ENCODE data around the gene ISLR. TPM values are rescaled to one million over a fixed set of nuclear protein-coding genes. Genes with fewer than 3 reads are reported as not detected.

The ISLR gene
- total RNA-seq, 2 donors from 2014 or later: 36.5 to 70.7 TPM

- no peak overlapping the region for H3K27ac ChIP-seq
- H3K4me3 ChIP-seq: no peak overlapping the region
- H3K9me3 ChIP-seq: no peaks in the 10 kb centered on the region
- H3K4me1 ChIP-seq (replicated peaks): peaks cover 8% of the 10 kb centered on the region
- intact Hi-C loops (cut with DNase I): no loop called here
- H3K36me3 ChIP-seq: no peaks in the 10 kb centered on the region
- H3K27me3 ChIP-seq (replicated peaks; ENCODE audit: insufficient read depth): peaks cover 30% of the 10 kb centered on the region
- WGBS: 77% methylated on average over 4 of the region's 4 CpGs
- DNase-seq (ENCODE audit: low spot score): no peak
- TF ChIP-seq POLR2A (IDR thresholded peaks at IDR 0.05) (no peak), POLR2AphosphoS5 (IDR thresholded peaks at IDR 0.05) (no peak), CTCF (IDR thresholded peaks at IDR 0.05) (no peak)
Observed at GRCh38 chr15:74138642-74139041, 34.9 kb upstream of the ISLR start.

- TF ChIP-seq POLR2A (IDR thresholded peaks at IDR 0.05): no peak
- no peak for TF ChIP-seq CTCF (IDR thresholded peaks at IDR 0.05)
- TF ChIP-seq POLR2AphosphoS5 (IDR thresholded peaks at IDR 0.05): no peak
- Histone ChIP-seq H3K9me3 (no peaks in the 10 kb centered on the region), H3K4me3 (no peak overlapping the region), H3K27ac (no peak overlapping the region), H3K4me1 (replicated peaks) (peaks cover 6% of the 10 kb centered on the region), H3K36me3 (no peaks in the 10 kb centered on the region), H3K27me3 (replicated peaks; ENCODE audit: insufficient read depth) (peaks cover 7% of the 10 kb centered on the region)
- WGBS: 92% methylated on average over 1 of the region's 1 CpG
- intact Hi-C loops (cut with DNase I): no loop called here
- DNase-seq (ENCODE audit: low spot score): no peak
Observed at GRCh38 chr15:74141591-74141990, 31.9 kb upstream of the ISLR start.

- WGBS: 79% methylated on average over 6 of the region's 6 CpGs
- no peak overlapping the region for H3K4me3 ChIP-seq
- TF ChIP-seq POLR2AphosphoS5 (IDR thresholded peaks at IDR 0.05) (no peak), CTCF (IDR thresholded peaks at IDR 0.05) (no peak), POLR2A (IDR thresholded peaks at IDR 0.05) (no peak)
- H3K27ac ChIP-seq: no peak overlapping the region
- H3K4me1 ChIP-seq (replicated peaks): no peaks in the 10 kb centered on the region
- H3K27me3 ChIP-seq (replicated peaks; ENCODE audit: insufficient read depth): no peaks in the 10 kb centered on the region
- no peaks in the 10 kb centered on the region for H3K9me3 ChIP-seq
- intact Hi-C loops (cut with DNase I): no loop called here
- no peaks in the 10 kb centered on the region for H3K36me3 ChIP-seq
- DNase-seq (ENCODE audit: low spot score): no peak
Observed at GRCh38 chr15:74144153-74144775, 29.2 kb upstream of the ISLR start.

- DNase-seq (ENCODE audit: low spot score): no peak
Observed at GRCh38 chr15:74146277-74146800, 27.2 kb upstream of the ISLR start.

More at GRCh38 chr15:74146277-74146800, 27.2 kb upstream of the ISLR start:
- H3K9me3 ChIP-seq: no peaks in the 10 kb centered on the region
- no peaks in the 10 kb centered on the region for H3K36me3 ChIP-seq
- H3K4me1 ChIP-seq (replicated peaks): no peaks in the 10 kb centered on the region
- no peaks in the 10 kb centered on the region for H3K27me3 ChIP-seq (replicated peaks; ENCODE audit: insufficient read depth)
- no peak for TF ChIP-seq CTCF (IDR thresholded peaks at IDR 0.05)
- no peak for TF ChIP-seq POLR2AphosphoS5 (IDR thresholded peaks at IDR 0.05)
- no peak for TF ChIP-seq POLR2A (IDR thresholded peaks at IDR 0.05)
- WGBS: 100% methylated on average over 1 of the region's 1 CpG
- H3K27ac ChIP-seq: no peak overlapping the region
- H3K4me3 ChIP-seq: no peak overlapping the region
- intact Hi-C loops (cut with DNase I): no loop called here
